NCI-H526 (cell line): Measurements from ENCODE around the gene RS1.
A peak's percentile ranks its signal among the peaks of the same experiment; 100 is the strongest.

Source experiments
- DNase-seq, 2 experiments: peaks; one replicate each; lab custom pipeline; 2025; lab: John Stamatoyannopoulos, UW

RS1 gene

DNA sequence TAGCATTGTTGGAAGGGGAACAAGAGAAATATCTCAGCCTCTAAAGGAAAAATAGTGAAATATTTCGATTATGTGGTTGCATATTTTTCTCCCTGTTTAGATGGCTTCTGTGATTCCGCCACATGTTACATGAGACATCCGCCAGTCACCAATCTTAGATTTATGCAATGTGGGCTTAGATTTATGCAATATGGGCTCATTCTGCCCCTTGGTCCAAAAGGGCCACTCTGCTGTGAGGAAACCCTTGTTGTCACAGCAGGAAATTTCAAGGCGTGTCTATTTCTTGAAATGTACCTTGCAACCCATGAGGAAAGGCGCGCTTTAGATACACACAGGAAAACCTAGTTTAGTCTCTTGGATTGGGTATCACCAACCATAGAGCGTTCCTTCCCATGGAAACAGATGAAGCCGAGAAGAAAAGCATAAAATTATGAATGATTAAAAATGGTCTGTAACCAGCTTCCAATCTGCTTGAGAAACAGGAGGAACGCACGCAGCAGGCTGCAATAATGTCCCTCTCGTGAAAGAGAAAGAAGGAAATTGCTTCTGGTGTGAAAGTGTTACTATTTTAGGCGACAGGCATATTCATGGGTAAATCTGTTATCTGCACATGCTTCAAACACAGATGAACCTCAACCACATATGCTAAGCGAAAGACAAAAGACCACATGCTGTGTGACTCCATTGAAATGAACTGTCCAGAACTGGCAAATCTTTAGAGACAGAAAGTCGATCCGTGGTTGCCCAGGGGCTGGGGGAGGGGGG, 3.7 kb downstream of the RS1 start:
- DNase-seq = no peak

- no peak for DNase-seq
Measured at GRCh38 chrX:18666614-18667013, 5.3 kb downstream of the RS1 start.

- peak in 1 of 2 experiments; percentile 19 for DNase-seq
Measured at GRCh38 chrX:18664947-18665346, 7.0 kb downstream of the RS1 start.

- no peak for DNase-seq
Measured at GRCh38 chrX:18661273-18661672, 10.6 kb downstream of the RS1 start.

GRCh38 chrX:18654875-18655836, 16.8 kb downstream of the RS1 start:
- peak; percentile 59 to 76 for DNase-seq

GRCh38 chrX:18652636-18653035, 19.3 kb downstream of the RS1 start:
- DNase-seq = no peak

- DNase-seq = no peak
Measured at GRCh38 chrX:18650662-18651061, 21.2 kb downstream of the RS1 start.

DNA sequence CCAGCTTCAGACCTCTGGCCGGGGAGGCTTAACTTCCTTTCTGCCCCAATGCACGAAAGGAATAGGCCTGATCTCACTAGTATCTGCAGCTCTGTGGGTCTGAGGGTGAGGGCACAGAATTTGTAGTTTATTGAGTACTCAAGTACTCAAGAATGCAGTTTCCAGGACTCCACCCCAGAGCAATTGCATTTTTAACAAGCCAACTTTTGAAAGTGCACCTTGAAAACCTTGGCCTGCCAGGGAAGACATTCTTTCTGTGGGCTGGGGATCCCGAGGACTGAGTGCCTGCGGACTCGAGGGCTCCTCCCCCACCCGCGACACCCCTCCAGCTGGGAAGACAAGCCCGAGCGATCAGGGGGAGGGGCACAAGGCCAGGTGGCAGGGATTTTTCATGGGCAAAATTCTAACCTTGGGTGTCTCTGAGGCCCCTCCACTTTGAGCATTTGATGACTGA, 22.4 kb downstream of the RS1 start:
- peak in 1 of 2 experiments; percentile 21 for DNase-seq

DNA sequence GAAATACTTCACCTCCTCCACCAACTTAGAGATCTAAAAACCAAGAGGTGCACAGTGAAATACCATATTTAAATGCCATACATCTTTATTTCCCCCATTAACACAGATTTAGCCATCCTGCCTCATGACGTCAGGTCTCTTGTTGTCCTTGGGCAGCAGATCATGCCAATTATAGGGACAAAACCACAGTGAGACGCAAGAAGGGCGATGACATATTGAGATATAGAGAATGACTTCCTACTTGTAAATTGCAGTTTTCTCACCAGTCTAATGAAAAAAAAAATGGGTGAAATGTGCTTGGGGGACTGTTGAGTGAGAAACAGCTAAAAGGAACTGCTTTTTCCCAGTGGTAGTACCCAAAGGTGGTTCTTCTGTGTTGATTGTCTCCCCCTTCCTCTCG, 24.3 kb downstream of the RS1 start:
- DNase-seq = no peak

GRCh38 chrX:18643853-18644252, 28.1 kb downstream of the RS1 start:
- no peak for DNase-seq

DNA sequence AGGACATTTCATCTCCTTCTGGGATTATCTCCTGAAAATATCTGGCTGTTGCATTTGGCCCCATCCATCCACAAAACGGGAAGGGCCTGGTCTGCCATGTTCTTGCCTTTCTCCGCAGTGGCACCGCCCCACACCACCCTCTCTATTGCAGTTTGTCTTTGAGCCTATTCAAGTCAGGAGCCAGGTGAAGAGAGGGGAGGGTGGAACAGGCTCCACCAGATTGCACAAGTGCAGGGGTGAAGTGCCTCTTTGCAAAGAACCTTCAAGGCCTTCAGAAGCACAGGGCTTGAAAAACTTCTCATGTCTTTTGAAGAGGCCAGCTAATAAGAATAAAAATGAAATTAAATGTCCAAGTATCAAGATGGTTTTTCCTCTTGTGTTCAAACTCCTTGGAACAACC, 28.7 kb downstream of the RS1 start:
- DNase-seq = no peak

DNA sequence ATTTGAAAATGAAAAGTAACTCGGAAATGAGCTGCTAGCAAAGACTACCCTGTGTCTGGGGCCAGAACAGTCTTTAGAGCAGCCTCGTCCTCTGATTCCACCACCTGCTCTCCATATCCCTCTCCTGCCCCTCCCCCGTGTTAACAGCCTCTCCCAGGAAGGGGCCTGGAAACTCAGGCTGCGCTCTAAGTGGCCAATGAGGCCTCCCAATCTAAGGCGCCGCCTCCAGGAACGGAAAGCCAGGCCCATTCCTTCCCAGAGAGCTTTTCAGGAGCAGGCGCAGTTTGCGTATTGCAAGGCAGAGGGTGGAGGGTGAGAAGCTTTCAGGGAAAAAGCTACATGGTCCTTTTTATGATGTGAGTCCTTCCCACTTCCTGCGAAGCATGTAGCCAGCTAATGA, 31.2 kb downstream of the RS1 start:
- no peak for DNase-seq

DNA sequence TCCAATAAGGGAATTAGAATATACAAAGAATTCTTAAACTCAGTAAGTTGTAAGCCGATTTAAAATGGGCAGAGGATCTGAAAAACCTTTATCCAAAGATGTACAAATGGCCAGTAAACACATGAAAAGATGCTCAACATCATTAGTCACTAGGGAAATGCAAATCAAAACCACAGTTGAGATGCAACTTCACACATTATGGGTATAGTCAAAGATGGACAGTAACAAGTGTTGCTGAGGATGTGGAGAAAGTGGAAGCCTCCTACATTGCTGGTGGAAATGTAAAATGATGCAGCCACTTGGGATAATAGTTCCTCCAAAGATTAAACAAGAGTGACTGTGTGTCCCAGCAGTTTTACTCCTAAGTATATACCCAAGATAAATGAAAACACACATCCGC, 32.6 kb downstream of the RS1 start:
- no peak for DNase-seq

DNA sequence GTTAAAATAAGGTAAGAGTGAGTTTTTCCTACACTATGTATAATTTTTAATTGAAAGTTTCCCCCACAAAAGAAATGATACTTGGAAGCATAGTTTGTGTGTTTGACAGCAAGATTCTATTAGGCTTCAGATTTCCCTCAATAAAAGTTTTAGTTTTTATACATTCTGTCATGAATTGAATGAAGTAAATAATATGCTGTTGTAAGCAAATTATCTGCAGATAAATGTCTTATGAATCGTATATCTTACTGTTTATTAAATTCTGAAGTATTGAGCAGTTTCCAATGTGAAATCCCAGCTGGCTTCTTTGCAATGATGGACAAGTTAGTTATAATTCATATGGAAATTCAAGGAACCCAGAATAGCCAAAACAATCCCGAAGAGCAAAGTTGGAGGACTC, 33.5 kb downstream of the RS1 start:
- no peak for DNase-seq

GRCh38 chrX:18630934-18631333, 41.0 kb downstream of the RS1 start:
- no peak for DNase-seq

GRCh38 chrX:18624599-18624998, 47.3 kb downstream of the RS1 start:
- no peak for DNase-seq

- DNase-seq = no peak
Measured at GRCh38 chrX:18620349-18620748, 51.6 kb downstream of the RS1 start.

- DNase-seq = no peak
Measured at GRCh38 chrX:18619288-18619687, 52.6 kb downstream of the RS1 start.

DNA sequence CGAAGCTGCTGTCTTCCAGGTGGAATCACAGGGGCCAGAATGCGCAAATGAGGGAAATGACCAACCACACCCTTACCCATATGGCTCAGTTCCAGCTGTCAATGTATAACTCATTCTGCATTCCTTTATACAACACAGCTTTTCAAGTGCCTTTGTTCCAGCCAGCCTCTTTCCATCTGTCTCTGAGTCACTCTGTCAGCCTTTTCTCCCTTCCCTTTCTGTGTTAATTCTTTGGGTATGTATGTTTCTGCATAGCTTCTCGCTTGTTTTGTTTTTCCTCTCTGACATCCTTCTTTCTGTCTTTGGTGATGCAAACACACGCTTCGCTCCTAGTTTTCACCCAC, 54.5 kb downstream of the RS1 start:
- no peak for DNase-seq

GRCh38 chrX:18616688-18617406, 55.1 kb downstream of the RS1 start:
- DNase-seq = no peak

DNA sequence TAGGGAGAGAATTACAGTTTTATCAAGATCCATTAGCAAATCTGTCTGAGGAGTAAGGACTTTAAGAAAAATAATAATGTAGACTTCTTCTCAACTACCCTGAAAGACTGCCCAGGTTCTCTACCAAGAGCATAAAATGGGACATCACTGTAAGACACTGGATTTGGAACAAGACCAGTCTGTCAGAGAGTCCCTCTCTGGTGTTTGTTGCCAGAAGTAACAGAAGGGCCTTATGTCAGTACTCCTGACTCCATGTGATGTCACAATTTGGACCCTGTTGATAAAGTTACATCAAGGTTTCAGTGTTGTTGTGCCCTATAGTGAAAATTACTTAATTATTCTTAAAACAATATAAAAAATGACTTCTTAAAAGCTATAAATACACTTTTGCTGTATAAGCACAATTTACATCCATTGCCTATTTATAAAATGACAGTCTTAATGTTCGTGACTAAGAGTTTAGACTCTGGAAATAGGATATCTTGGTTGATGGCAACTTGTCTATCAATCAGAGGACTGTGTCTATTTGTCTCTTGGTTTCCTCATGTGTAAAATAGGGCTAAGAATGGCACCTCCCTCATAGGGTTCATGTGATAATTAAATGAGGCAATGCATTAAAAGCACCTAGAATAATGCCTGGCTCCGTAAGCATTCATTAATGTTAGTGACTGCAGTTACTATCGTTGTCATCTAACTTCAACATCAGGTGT, 57.8 kb downstream of the RS1 start:
- DNase-seq = no peak

- DNase-seq = no peak
Measured at GRCh38 chrX:18607966-18608365, 63.9 kb downstream of the RS1 start.
